HG02943 (cell line): ENCODE measurements around the gene KAZN.

Source experiments
- ATAC-seq: cut with Tn5 transposase; IDR thresholded peaks from one replicate; pipeline ENCODE4 v1.9.1; 2021; ENCODE audit warnings: mild to moderate bottlenecking, low read depth, moderate library complexity; ENCODE audit not compliant: unreplicated experiment

Gene KAZN

DNA sequence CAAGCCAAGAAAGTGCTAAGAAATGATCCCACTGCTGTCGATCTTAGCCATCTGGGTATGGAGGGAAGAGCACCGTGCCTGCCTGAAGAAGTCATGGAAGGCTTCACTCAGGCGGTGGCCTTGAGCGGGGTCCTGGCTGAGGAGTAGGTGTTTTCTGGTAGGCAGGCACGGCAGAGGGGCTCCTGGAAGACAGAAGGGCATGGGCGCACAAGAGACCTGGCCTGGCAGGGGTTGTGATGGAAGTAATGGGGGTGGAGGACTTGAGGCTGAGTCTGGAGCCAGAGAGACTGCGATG lies 185.1 kb downstream of the KAZN start:
- no peak for ATAC-seq

- no peak for ATAC-seq
These were observed 186.6 kb downstream of the KAZN start for GRCh38 chr1:14784790-14785773.

DNA sequence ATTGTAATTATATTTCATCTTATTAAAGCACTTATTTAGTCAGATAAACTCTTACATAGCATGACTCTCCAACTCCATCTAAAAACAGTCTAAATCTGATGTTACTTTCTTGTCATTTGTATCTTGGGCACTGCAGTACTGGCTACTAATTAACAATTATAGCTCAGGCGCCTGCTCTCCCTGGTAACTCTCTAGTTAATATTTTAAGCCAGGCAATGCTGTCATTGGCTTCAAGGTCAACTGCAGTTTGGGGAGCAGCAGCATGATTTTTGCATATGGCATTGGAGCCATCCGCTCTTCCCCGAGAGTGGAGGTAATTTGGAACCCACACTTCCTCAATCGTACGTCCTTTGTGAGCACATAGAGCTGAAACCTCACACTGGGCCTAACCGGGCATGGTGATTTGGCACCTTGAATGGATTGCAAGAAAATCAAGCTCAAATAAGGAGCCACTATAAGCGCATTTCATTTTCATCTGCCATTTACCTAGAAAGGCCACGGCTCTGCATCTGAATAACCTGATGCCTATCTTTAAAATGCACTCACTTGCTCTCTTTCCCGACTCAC lies 187.7 kb downstream of the KAZN start:
- no peak for ATAC-seq

DNA sequence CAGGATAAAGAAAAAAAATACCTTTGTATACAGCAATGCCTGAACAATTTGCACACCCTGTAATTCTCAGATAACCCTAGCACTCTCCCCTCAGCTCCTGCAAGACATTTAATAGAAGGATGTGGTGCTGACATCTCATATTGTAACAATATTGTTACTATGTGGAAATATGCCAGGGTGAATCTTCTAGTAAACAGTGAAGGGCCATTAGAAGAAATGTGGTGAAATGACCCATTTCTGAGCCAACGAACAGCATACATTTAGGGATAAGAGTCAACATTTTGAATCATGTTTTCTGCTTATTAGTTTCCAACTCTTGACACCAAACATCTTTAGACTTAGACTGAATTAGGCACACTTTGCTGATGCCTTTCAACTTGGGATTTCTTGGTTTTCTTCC lies 188.2 kb downstream of the KAZN start:
- no peak for ATAC-seq

- ATAC-seq = no peak
These were observed 189.1 kb downstream of the KAZN start for GRCh38 chr1:14787604-14788003.

DNA sequence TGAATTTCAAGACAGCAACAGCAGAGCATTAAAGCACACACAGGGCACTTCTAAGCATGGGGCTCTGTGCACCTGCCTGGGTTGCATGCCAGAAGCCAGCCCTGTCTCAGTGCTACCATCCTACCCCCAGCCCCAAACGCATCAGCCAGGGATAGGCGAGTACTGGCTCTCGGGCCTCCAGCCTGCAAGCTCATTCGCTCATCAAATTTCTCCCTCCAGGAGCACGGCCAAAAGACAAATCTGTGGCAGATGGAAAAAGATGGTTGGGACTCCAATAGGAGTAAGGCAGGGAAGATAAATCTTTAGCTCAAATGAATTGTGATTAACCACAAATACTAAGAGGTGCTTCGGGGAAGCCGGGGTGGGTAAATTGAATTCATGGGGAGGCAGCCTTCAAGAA lies 189.6 kb downstream of the KAZN start:
- no peak for ATAC-seq

DNA sequence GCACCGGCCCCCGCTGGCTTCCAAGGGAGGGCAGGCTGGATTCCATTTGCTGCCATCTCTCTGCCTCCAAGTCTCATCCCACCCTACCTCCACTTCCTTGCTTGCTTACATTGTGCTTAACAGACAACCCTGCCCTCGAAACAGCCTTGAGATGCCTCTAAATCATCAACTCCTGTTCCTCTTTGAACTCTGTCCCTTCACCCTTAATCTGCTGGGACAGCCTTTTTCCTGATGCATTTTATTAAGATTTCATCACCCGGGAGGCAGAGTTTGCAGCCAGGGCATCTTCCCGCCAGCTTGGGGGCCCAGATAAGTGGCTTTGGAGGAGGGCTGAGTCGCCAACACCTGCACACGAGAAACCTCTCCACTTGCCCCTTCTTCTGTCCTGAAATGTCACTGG lies 192.5 kb downstream of the KAZN start:
- no peak for ATAC-seq

DNA sequence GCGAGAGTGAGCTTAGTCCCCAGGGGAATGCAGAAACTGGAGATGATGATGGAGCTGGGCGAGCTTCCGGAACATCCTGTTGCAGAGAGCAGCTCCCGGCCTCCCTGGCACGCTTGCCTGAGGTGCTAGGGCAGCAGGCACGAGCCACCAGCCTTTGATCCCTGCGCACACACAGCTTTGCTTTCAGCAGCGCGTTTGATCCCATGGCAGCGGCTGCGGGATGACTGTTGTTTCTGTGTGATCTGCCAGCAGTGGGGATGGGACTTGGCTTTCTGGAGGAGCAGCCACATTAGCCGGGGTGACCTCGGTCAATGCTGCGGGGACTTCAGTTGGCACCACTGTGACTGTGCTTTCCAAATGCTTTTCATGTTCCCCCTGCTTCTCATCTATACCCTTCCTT lies 193.2 kb downstream of the KAZN start:
- no peak for ATAC-seq

- ATAC-seq = no peak
These were observed 195.8 kb downstream of the KAZN start for GRCh38 chr1:14794136-14794768.

DNA sequence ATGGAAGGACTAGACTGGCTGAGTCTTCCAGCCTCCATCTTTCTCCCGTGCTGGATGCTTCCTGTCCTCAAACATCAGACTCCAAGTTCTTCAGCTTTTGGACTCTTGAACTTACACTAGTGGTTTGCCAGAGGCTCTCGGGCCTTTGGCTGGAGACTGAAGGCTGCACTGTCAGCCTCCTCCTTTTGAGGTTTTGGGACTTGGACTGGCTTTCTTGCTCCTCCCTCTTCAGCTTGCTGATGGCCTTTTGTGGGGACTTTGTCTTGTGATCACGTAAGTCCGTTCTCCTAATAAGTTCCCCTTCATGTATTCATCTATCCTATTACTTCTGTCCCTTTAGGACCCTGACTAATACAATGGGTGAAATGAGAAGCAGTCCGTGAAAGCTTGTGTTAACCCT lies 196.4 kb downstream of the KAZN start:
- no peak for ATAC-seq

- ATAC-seq = no peak
These were observed 197.1 kb downstream of the KAZN start for GRCh38 chr1:14795589-14795988.

DNA sequence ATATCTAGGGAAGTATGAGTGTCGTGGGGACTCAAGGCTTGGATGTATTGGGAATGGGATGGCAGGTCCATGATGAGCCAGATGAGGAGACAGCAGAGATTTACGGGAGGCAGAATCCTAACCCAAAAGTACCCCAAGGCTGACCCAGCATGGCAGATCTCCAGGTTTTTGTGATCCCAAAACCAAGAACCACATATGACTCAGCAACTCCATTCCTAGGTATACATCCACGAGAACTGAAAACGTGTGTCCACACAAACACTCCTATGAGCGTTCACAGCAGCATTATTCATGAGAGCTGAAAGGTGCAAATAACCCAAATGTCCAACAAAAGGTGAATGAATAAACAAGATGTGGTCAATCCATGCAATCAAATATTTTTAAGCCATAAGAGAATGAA lies 201.5 kb downstream of the KAZN start:
- no peak for ATAC-seq

DNA sequence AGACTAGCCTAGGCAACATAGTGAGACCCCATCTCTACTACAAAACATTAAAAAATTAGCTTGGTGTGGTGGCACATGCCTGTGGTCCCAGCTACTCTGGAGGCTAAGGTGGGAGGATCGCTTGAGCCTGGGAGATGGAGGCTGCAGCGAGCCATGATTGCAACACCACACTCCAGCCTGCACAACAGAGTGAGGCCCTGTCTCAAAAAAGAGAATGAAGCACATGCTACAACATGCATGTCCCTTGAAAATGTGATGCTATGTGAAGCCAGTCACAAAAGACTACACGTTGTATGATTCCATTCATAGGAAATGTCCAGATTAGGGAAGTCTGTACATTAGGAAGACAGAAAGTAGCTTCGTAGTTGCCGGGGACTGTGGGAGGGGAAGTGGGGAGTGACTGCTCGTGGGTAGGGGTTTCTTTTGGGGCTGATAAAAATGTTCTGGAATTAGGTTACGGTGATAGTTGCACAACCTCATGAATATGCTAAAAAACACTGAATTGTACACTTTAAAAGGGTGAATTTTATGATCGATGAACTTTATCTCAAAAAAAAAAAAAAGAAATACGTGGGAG lies 202.1 kb downstream of the KAZN start:
- ATAC-seq = no peak

DNA sequence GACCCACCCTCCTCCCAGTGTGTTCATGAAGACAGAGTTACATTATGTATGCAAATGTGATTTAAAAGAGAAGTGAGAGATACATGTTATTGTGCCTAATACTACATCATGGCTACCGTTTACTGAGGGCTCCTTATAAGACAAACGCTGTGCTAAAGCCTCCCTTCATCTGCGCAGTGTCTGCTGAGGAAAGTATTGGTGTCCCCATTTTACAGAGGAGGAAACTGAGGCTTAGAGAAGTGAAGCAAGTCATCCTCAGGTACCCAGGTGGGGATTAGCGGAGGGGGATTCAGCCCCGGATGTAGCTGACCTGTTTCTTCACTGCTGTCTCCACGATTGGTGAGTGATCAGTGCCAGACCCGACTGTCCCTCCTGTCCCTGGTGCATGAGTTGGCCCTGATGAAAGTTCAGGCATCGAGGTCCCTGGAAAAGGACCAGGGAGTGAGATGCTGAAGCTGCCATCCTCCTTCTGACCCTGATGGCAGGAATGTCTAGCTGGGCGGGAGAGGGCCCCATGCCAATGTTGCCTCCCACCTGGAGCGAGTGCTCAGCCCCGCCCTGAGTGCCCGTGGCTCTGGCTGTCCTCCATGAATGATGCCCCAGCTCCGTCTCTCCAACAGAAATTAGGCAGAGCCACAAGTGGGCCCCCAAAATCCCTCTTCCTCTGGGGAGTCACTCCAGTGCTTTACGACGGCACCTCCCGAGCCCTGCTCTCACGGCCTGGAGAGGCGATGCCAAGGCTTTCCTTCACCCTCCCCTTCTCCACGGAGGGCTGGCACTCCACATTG lies 204.7 kb downstream of the KAZN start:
- no peak for ATAC-seq

- no peak for ATAC-seq
These were observed 206.1 kb downstream of the KAZN start for GRCh38 chr1:14804626-14805025.

GRCh38 chr1:14806772-14807171 lies 208.3 kb downstream of the KAZN start:
- no peak for ATAC-seq

DNA sequence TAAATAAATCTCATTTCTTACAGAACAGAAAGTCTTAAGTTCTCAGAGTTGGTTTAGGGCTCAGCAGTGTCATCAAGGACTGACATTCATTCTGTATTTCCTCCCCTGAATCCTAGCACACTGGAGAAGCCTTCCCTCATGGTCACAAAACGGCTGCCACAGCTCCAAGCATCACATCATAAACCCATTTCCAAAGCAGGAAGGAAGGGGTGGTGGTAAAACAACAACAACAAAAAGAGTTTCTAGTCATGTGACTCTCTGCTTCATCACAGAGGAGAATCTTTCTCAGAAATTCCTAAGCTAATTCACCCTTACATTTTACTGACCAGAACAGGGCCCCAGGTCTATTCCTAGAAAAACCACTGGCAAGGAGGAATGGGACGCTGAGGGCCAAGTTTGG lies 210.3 kb downstream of the KAZN start:
- ATAC-seq = no peak

DNA sequence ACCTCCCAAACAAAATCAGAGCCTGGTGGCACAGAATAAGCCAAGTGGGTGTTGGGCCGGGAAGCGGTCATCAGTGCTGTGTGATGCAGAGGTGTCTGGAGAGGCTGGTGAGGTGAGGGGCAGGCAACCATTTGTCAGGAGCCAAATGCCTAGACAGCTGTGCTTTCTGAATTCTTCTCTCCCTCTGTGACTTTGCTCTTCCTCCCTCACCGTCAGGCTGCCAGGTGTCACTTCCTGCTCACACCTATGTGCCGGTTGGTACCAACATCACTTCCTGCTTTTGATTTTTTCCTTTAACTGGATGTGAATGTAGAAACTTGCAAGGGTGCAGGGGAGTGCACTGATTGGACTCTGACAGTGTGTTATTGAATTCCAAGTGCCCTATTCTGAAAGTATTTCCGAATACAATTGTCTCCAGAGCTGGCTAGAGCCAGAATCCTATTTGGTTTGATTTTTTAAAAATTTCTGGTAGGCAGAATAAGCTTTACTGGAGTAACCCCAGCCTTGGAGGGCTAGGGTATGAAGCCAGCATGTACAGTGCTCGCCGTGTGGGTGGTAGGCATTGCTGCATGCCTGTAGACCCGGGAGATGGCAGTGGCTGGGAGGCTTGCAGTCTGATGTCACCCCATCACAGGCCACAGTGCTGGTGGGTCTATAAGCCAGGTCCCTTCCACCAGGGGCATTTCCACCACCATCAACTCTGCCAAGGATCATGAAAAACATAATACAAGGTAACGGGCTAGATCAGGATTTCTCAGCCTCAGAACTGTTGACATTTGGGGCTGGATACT lies 210.9 kb downstream of the KAZN start:
- ATAC-seq = no peak

DNA sequence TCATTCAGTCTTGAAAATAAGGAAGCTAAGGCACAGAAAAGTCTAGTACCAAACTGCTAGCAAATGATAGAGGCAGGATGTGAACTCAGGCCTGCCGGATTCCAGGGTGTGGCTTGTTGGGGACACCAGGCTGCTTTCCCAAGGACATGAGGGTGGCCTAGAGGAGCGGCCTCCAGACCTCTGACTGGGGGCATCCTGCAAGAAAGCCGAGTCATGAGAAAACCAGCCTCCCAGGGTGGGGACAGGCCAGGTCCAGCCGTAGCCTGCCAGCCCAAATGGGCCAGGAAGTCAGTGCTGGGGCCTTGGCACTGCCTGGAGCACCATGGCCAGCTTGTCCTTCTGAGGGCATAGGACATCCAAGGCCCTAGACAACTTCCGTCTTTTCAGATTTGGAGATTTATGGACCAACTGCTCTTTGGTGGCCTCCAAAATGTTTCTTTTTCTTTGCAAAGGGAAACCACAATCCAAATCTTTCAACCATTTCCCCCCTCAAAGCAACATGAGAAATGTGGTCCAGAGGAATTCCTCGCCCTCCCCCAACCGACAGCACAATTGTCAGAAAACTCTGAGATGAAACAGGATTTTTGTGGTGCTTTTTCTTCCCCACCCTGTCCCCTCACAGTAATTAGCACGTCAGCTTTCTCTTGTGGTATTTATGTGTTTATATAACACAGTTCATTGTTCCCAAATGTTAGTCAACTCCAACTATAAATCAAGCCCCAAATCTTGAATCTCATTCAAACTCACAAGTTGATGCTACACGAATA lies 212.3 kb downstream of the KAZN start:
- ATAC-seq = no peak
